Stimulated activated CD8-positive, alpha-beta memory T cell treated with anti-CD3 and anti-CD28 coated beads, Interleukin-4, amount 100 ng/mL, for 1 hour (primary cell): ENCODE data around the gene PCDHGA7.
"Not testable (repeated sequence)": the region's sequence is repeated elsewhere in the genome, so short reads cannot be mapped to it uniquely, and the experiment has no call there.

Source experiments
- DNase-seq, 2 donors: peaks; one replicate each; pipeline ENCODE4 v3.0.0-alpha.2; 2020; ENCODE audit warnings: low read depth in 2 of 2, low spot score in 1 of 2

The PCDHGA7 gene

DNA sequence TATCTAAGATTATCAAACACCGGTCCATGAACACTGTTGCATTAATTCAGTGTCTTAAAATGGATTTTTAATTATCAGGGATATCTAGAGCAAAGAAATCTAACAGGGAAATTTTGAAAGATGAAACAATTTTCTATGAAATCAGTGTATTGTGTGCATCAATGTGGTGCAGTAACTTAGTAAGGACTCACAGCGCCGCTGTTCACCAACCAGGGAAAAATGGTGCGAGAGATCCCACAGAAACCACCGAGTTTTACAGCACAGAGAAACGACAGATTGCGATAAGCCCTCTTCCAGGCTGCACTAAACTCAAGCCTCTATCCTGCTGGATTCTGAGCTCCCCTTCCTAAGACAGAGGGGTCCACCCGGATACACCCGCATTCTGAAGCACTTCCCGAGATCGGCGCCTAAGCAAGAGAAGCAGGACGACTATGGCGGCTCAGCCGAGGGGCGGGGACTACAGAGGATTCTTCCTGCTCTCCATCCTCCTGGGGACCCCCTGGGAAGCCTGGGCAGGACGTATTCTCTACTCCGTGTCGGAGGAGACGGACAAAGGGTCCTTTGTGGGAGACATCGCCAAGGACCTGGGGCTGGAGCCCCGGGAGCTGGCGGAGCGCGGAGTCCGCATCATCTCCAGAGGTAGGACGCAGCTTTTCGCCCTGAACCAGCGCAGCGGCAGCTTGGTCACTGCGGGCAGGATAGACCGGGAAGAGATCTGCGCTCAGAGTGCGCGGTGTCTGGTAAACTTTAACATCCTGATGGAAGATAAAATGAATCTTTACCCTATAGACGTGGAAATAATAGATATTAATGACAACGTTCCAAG is at the start of gene PCDHGA7:
TSS of gene PCDHGA7 (plus strand) at position 274 of the 826 bp plus-strand sequence. CDS start at position 432, 158 bp downstream.
- DNase-seq = no peak

DNA sequence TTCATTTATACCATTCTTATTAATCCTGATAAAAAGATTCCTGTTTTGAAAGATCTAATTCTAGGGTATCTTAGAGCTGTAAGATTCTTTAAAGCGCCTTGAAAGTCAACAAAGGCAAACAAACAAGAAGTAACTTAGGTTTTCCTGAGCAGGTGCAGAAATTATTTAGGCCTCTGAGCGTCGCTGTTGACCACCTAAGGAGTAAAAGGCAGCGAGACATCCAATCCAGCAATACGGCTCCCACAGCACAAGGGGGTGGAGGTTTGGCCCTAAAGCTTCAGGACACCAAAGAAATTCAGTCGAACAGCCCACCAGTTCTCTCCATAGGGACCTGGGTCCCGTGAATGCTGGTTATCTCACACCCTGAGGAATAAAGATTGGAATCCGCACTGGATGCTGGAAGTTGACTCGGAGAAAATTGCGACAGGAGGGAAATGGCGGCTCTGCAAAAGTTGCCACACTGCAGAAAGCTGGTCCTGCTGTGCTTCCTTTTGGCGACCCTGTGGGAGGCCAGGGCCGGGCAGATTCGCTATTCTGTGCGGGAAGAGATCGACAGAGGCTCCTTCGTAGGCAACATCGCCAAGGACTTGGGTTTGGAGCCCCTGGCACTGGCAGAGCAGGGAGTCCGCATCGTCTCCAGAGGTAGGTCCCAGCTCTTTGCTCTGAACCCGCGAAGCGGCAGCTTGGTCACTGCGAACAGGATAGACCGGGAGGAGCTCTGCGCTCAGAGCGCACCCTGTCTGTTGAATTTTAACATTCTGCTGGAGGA is 43.8 kb upstream of the PCDHGA7 start, which contains the start of gene PCDHGA2:
TSS of gene PCDHGA2 (plus strand) at position 223 of the 769 bp plus-strand sequence.
- no peak for DNase-seq

DNA sequence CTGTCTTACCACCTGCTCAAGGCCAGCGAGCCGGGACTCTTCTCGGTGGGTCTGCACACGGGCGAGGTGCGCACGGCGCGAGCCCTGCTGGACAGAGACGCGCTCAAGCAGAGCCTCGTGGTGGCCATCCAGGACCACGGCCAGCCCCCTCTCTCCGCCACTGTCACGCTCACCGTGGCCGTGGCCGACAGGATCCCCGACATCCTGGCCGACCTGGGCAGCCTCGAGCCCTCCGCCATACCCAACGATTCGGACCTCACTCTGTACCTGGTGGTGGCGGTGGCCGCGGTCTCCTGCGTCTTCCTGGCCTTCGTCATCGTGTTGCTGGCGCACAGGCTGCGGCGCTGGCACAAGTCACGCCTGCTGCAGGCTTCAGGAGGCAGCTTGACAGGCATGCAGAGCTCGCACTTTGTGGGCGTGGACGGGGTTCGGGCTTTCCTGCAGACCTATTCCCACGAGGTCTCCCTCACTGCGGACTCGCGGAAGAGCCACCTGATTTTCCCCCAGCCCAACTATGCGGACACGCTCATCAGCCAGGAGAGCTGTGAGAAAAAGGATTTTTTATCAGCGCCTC is 41.7 kb upstream of the PCDHGA7 start:
- DNase-seq = not testable (repeated sequence)

DNA sequence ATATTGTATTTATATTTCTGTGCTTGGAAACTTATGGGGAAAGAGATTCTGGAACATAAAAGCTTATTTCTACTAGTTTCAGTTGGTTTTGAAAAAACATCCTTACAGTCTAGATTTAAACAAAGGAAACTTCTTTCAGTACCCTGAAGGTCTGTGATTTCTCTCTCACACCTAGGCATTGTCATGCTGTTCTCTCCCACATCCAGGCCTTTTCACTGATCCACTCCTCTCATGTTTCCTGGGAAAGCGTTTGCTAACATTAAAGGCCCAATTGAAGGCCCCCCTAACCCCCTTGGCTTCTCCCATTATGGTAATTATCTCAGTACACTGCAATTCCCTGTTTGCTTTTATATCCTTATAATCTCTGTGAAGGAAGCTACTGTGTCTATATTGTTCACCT is 39.8 kb upstream of the PCDHGA7 start:
- DNase-seq = no peak

DNA sequence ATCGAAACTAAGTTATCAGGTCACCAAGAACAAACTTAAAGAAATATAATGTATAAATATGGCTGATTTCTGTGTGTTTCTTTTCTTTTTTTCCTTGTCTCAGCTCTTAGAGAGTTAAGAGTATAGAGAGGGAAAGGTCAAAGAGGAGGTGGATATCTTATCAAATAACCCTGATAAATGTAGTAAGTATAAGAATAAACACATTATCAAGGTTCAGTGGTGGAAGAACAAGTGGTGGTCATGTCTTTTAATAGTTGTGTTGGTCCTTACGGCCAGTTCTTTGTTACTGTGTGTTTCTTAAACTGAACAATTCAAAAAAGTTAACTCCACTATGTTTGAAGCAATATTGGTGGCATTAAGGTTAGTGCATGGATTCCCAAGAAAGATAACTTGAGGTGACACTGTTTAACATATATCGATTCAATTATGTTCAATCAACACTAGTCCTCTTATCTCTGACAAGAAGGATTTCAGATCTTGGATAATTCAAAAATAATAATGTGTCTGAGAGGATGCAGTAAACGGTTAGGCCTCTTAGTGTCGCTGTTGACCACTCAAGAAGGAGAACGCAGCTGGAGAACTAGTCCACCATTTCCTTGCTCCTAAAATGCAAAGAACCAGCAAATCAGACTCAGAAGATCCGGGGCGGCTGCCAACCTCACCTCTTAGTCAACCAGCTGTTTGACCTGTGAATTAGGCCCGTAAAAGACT is 39.1 kb upstream of the PCDHGA7 start, which contains the start of gene PCDHGA3:
TSS of gene PCDHGA3 (plus strand) at position 588 of the 711 bp plus-strand sequence. CDS start 205 bp downstream, outside the sequence.
- DNase-seq = no peak

DNA sequence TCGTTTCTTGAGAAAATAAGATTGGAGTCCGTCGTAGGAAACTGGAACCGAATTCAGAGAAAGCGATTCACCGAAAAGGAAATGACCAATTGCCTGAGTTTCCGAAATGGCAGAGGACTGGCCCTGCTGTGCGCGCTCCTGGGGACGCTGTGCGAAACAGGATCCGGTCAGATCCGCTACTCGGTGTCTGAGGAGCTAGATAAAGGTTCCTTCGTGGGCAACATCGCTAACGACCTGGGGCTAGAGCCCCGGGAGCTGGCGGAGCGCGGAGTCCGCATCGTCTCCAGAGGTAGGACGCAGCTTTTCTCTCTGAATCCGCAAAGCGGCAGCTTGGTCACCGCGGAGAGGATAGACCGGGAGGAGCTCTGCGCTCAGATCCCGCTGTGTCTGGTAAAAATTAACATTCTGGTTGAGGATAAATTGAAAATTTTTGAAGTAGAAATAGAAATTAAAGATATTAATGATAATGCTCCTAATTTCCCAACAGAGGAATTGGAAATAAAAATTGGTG is 38.5 kb upstream of the PCDHGA7 start:
- DNase-seq = no peak

DNA sequence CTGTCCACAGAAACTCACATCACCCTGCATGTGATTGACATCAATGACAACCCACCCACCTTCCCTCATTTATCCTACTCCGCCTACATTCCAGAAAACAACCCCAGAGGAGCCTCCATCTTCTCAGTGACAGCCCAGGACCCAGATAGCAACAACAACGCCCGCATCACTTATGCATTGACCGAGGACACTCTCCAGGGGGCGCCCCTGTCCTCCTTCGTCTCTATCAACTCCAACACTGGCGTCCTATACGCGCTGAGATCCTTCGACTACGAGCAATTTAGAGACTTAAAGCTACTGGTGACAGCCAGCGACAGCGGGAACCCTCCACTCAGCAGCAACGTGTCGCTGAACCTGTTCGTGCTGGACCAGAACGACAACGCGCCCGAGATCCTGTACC is 37.2 kb upstream of the PCDHGA7 start:
- no peak for DNase-seq

DNA sequence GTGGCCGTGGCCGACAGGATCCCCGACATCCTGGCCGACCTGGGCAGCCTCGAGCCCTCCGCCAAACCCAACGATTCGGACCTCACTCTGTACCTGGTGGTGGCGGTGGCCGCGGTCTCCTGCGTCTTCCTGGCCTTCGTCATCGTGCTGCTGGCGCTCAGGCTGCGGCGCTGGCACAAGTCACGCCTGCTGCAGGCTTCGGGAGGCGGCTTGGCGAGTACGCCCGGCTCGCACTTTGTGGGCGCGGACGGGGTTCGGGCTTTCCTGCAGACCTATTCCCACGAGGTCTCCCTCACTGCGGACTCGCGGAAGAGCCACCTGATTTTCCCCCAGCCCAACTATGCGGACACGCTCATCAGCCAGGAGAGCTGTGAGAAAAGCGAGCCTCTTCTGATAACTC is 36.5 kb upstream of the PCDHGA7 start:
- DNase-seq = not testable (repeated sequence)

DNA sequence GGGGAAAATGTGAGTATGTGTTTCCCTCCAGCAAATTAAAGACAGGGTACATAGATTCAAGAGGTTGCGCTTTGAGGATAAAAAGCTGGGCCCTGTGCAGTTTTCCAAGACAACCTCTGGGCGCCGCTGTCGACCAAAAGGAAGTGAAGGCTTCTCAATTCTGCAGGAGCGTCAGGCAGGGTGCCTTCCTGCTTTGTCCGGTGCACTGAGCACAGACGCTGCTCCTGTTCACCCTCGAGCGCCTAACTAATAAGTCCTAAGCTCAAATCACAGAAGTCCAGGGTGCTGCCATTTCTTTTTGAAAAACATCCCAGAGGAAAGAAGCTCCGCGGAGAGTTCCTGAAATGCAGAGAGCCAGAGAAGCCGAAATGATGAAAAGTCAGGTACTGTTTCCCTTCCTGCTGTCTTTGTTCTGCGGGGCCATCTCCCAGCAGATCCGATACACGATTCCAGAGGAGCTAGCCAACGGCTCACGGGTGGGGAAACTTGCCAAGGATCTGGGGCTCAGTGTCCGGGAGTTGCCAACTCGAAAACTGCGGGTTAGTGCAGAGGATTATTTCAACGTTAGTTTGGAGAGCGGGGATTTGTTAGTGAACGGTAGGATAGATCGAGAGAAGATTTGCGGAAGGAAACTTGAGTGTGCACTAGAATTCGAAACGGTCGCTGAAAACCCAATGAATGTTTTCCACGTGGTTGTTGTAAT is 32.5 kb upstream of the PCDHGA7 start, which contains the start of gene PCDHGB1:
TSS of gene PCDHGB1 (plus strand) at position 183 of the 703 bp plus-strand sequence. CDS start at position 345, 162 bp downstream.
- DNase-seq = no peak

DNA sequence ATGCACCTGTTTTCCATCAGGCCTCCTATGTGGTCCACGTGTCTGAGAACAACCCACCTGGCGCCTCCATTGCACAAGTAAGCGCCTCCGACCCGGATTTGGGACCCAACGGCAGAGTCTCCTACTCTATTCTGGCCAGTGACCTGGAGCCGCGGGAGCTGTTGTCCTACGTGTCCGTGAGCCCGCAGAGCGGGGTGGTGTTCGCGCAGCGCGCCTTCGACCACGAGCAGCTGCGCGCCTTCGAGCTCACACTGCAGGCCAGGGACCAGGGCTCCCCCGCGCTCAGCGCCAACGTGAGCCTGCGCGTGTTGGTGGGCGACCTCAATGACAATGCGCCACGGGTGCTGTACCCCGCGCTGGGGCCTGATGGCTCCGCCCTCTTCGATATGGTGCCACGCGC is 31.0 kb upstream of the PCDHGA7 start:
- DNase-seq = no peak

DNA sequence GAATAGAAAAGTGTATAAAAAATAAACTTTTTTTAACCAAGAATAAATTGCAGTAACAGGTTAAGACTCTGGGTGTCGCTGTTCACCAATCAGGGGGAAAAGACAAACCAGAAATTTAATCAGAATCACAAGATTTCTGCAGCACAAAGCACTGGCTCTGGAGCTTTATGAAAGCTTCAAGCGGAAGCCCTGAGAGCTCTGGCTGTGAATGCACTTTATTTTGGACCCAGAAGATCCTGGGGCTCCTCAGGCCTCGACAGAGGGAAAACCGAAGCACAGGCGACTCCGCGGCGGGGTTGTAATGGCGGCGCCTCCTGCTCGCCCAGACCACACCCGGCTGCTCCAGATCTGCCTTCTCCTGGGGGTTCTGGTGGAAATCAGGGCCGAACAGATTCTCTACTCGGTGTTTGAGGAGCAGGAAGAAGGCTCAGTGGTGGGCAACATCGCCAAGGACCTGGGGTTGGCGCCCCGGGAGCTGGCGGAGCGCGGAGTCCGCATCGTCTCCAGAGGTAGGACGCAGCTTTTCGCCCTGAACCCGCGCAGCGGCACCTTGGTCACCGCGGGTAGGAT is 27.6 kb upstream of the PCDHGA7 start, which contains the start of gene PCDHGA4:
TSS of gene PCDHGA4 (plus strand) at position 122 of the 570 bp plus-strand sequence. CDS start at position 209, 87 bp downstream.
- no peak for DNase-seq

DNA sequence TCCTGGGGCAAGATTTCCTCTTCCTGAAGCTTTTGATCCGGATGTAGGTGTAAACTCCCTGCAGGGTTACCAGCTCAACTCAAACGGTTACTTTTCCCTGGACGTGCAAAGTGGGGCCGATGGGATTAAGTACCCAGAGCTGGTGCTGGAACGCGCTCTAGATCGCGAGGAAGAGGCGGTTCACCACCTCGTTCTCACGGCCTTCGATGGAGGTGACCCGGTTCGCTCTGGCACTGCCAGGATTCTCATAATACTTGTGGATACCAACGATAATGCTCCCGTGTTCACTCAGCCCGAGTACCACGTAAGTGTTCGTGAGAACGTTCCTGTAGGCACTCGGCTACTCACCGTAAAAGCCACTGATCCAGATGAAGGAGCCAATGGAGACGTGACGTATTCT is 26.9 kb upstream of the PCDHGA7 start:
- DNase-seq = no peak

DNA sequence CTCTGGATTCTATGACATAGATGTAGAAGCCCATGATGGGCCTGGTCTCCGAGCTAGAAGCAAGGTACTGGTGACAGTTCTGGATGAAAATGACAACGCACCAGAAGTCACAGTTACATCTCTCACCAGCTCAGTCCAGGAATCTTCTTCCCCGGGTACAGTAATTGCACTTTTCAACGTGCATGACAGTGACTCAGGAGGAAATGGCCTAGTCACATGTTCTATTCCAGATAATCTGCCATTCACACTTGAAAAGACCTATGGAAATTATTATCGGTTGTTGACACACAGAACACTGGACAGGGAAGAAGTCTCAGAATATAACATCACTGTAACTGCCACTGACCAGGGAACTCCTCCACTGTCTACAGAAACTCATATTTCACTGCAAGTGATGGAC is 26.4 kb upstream of the PCDHGA7 start:
- DNase-seq = no peak

DNA sequence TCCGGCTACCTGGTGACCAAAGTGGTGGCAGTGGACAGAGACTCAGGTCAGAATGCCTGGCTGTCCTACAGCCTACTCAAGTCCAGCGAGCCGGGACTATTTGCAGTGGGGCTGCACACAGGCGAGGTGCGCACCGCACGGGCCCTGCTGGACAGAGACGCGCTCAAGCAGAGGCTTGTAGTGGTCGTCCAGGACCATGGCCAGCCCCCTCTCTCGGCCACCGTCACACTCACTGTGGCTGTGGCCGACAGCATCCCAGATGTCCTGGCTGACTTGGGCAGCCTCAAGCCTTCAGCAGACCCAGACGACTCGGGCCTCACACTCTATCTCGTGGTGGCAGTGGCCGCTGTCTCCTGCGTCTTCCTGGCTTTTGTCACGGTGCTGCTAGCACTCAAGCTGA is 25.6 kb upstream of the PCDHGA7 start:
- no peak for DNase-seq

DNA sequence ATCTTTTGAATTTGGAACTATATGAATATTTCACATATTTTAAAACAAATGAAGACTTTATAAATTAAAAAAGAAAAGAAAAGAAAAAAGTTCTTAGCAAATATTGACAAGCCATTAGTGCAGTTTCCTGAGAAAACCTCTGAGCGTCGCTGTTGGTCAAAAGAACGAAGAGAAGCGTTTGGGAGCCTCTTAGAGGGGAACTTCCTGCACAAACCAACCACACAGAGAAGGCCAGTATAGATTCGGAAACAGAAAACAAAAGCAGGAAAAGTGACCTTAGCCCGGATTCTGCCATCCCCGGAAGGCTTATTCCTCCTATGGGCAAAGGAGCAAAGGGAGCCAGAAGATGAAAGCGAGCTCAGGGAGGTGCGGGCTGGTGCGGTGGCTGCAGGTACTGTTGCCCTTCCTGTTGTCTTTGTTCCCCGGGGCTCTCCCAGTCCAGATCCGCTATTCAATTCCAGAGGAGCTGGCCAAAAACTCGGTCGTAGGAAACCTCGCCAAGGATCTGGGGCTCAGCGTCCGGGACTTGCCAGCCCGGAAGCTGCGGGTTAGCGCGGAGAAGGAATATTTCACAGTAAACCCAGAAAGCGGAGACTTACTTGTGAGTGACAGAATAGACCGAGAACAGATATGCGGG is 22.6 kb upstream of the PCDHGA7 start, which contains the start of gene PCDHGB2:
TSS of gene PCDHGB2 (plus strand) at position 205 of the 637 bp plus-strand sequence. CDS start at position 347, 142 bp downstream.
- DNase-seq = no peak

DNA sequence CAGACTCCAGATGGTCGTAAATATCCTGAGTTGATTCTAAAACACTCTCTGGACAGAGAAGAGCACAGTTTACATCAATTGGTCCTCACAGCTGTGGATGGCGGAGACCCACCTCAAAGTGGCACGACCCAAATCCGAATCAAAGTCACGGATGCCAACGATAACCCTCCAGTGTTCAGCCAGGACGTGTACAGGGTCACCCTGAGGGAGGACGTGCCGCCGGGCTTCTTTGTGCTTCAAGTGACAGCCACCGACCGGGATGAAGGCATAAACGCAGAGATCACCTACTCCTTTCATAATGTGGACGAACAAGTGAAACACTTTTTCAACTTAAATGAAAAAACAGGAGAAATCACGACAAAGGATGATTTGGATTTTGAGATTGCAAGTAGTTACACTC is 21.9 kb upstream of the PCDHGA7 start:
- DNase-seq = no peak

DNA sequence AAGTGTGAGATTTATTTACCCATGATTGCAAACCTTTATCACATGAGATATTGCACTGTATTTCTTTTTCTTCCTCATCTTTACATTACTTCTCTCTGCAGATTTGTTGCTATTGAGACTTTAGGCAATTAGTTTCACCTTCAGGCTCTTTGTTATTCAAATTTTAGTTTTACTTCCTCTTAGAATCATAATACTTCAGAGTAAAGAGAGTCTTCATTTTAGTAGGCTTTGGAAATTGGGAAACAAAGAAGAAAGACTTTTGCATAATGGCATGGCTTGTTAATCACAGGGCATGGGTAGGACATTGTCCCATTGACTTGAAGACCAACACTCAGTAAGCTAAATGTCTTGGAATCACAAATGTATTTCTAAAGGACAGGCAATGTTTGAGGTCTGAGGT is 19.8 kb upstream of the PCDHGA7 start:
- DNase-seq = no peak

DNA sequence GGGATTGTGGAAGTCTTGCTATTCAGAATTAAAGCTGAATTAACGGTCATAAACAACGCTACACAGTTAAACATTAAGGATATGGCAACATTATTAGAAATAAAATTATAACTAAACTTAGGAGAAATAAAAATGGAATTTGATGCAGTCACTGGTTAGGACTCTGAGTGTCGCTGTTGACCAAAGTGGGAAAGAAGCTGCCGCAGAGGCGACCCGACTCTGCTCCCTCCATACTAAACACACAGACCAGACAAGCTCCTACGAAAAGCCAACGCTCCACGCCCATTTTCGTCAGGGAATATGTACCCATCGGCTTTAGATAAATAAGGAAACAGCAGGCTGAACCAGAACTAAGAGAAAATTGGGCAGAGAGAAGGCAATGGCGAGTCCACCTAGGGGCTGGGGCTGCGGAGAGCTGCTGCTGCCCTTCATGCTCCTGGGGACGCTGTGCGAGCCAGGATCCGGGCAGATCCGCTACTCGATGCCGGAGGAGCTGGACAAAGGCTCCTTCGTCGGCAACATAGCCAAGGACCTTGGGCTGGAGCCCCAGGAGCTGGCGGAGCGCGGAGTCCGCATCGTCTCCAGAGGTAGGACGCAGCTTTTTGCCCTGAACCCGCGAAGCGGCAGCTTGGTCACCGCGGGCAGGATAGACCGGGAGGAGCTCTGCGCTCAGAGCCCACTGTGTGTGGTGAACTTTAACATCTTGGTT is 18.4 kb upstream of the PCDHGA7 start, which contains the start of gene PCDHGA5:
TSS of gene PCDHGA5 (plus strand) at position 211 of the 709 bp plus-strand sequence. CDS start at position 380, 169 bp downstream.
- no peak for DNase-seq
